GM21825 (cell line): ENCODE data around the gene ZSWIM5.

Experiments
- ATAC-seq: cut with Tn5 transposase; IDR thresholded peaks from one replicate; pipeline ENCODE4 v1.9.1; 2021; ENCODE audit warnings: mild to moderate bottlenecking, moderate library complexity; ENCODE audit not compliant: unreplicated experiment

The ZSWIM5 gene

GRCh38 chr1:45037456-45037855 lies 168.9 kb downstream of the ZSWIM5 start:
- no peak for ATAC-seq

GRCh38 chr1:45035631-45036301 lies 170.6 kb downstream of the ZSWIM5 start:
- ATAC-seq = no peak

- ATAC-seq = no peak
Measured at GRCh38 chr1:45033356-45033755, 173.0 kb downstream of the ZSWIM5 start.

GRCh38 chr1:45032837-45033236 lies 173.6 kb downstream of the ZSWIM5 start:
- ATAC-seq = no peak

- ATAC-seq = no peak
Measured at GRCh38 chr1:45026446-45026845, 180.0 kb downstream of the ZSWIM5 start.

GRCh38 chr1:45023663-45024062 lies 182.7 kb downstream of the ZSWIM5 start:
- no peak for ATAC-seq

- ATAC-seq = no peak
Measured at GRCh38 chr1:45018599-45019230, 187.7 kb downstream of the ZSWIM5 start.

GRCh38 chr1:45016767-45017166 lies 189.6 kb downstream of the ZSWIM5 start:
- ATAC-seq = no peak

GRCh38 chr1:45016090-45016697 lies 190.2 kb downstream of the ZSWIM5 start:
- ATAC-seq = no peak

- ATAC-seq = no peak
Measured at GRCh38 chr1:45015683-45016082, 190.7 kb downstream of the ZSWIM5 start.

GRCh38 chr1:45014321-45015028 lies 191.9 kb downstream of the ZSWIM5 start:
- no peak for ATAC-seq

GRCh38 chr1:45013551-45014209 lies 192.7 kb downstream of the ZSWIM5 start:
- no peak for ATAC-seq

GRCh38 chr1:45012639-45013278 lies 193.6 kb downstream of the ZSWIM5 start:
- no peak for ATAC-seq

GRCh38 chr1:45011837-45012638 lies 194.4 kb downstream of the ZSWIM5 start, which contains the start of gene UROD:
UROD (plus strand) TSS chr1:45012254; CDS start chr1:45012266, 12 bp downstream.
- peak; percentile 53 for ATAC-seq

- ATAC-seq = peak; percentile 56
Measured at GRCh38 chr1:45010855-45011811, 195.3 kb downstream of the ZSWIM5 start, which contains the start of gene HECTD3. HECTD3 (minus strand) TSS chr1:45011324; CDS start chr1:45011257, 67 bp downstream.

GRCh38 chr1:45009956-45010854 lies 196.2 kb downstream of the ZSWIM5 start:
- no peak for ATAC-seq

GRCh38 chr1:45009296-45009865 lies 197.0 kb downstream of the ZSWIM5 start:
- no peak for ATAC-seq
